HCT116 (cell line): ENCODE measurements around the gene RAPGEF1. TPM values are rescaled to one million over a fixed set of nuclear protein-coding genes. Genes with fewer than 3 reads are reported as not detected.

Experiments used
- ATAC-seq: fragments of 200-7000 bp; cut with Tn5 transposase; 2 replicates; pipeline ENCODE4 v1.9.1; 2020; ENCODE audit warnings: mild to moderate bottlenecking, moderate library complexity
- BruUV-seq: library from RNA; stranded (reverse); fragments of 400-500 nt; replicated peaks from 2 replicates; lab custom pipeline; 2021; lab: Mats Ljungman, UMichigan
- CTCF ChIA-PET: fragments of 300-600 bp; sonication (Branson Sonifier 250); formaldehyde crosslinking; loops from one replicate; lab custom pipeline; 2021; ENCODE audit warnings: antibody characterized with exemption; lab: Charles Lee
- POLR2A ChIA-PET: fragments of 300-600, 350-600 bp; sonication (Branson Sonifier 250); formaldehyde crosslinking; loops from one replicate; lab custom pipeline; 2021; ENCODE audit warnings: antibody characterized with exemption; lab: Charles Lee
- RAD21 ChIA-PET, 2 experiments: fragments of 300-600 bp; sonication (Branson Sonifier 250); formaldehyde crosslinking; loops; one replicate each; lab custom pipeline; 2023; ENCODE audit warnings: low total read pairs in 2 of 2; ENCODE audit not compliant: uncharacterized antibody in 2 of 2, unreplicated experiment in 2 of 2, low non-redundant PET in 1 of 2; lab: Charles Lee
- DNase-seq: peaks from one replicate; pipeline ENCODE4 v3.0.0-alpha.2; 2010; ENCODE audit warnings: low read depth, low spot score
- H2AFZ ChIP-seq: fragments of 200-600 bp; shearing (Covaris generic), sonication (generic); 2 replicates; pipeline ENCODE4 v1.6.1; 2017; ENCODE audit warnings: low read depth, mixed run types, mixed read lengths, antibody characterized with exemption, low read length; ENCODE audit not compliant: poor library complexity, severe bottlenecking
- H3K27ac ChIP-seq: 2 replicates; pipeline ENCODE4 v1.5.1; 2012; ENCODE audit warnings: low read depth, low read length
- H3K27me3 ChIP-seq: fragments of 200-600 bp; sonication (generic); 2 replicates; pipeline ENCODE4 v1.6.1; 2016; ENCODE audit warnings: mixed run types, low read length, mixed read lengths; ENCODE audit not compliant: insufficient read depth
- H3K36me3 ChIP-seq, 2 experiments: fragments of 200-500 bp in 1 of 2; fragments of 200-600 bp in 1 of 2; sonication (Bioruptor generic) in 1 of 2; sonication (generic) in 1 of 2; 2 replicates each; pipeline versions ENCODE4 v1.5.1 to v1.6.1; 2014 to 2016; ENCODE audit warnings: low read length in 2 of 2, inconsistent platforms in 1 of 2, mixed read lengths in 1 of 2, mixed run types in 1 of 2; ENCODE audit not compliant: insufficient read depth in 2 of 2, control insufficient read depth in 1 of 2
- H3K4me1 ChIP-seq, 2 experiments: fragments of 200-600 bp in 1 of 2; sonication (generic) in 1 of 2; 2 replicates each; pipeline versions ENCODE4 v1.5.1 to v1.6.1; 2012 to 2017; ENCODE audit warnings: low read length in 2 of 2, inconsistent platforms in 1 of 2, mild to moderate bottlenecking in 1 of 2, mixed read lengths in 1 of 2, mixed run types in 1 of 2, moderate library complexity in 1 of 2; ENCODE audit not compliant: insufficient read depth in 2 of 2, control insufficient read depth in 1 of 2
- H3K4me2 ChIP-seq: fragments of 200-600 bp; sonication (generic); 2 replicates; pipeline ENCODE4 v1.6.1; 2017; ENCODE audit warnings: mixed run types, low read length, mixed read lengths
- H3K4me3 ChIP-seq, 2 experiments: fragments of 200-600 bp in 1 of 2; sonication (generic) in 1 of 2; replicated peaks in 1 of 2; 2 replicates each; pipeline ENCODE4 v1.5.1; 2011 to 2016; ENCODE audit warnings: low read length in 2 of 2, control low read depth in 1 of 2, low read depth in 1 of 2, mild to moderate bottlenecking in 1 of 2, mixed read lengths in 1 of 2, mixed run types in 1 of 2
- H3K79me2 ChIP-seq: fragments of 200-600 bp; sonication (generic); 2 replicates; pipeline ENCODE4 v1.6.1; 2017; ENCODE audit warnings: mild to moderate bottlenecking, mixed run types, low read length, moderate library complexity, mixed read lengths; ENCODE audit not compliant: insufficient read depth
- H3K9ac ChIP-seq: fragments of 200-600 bp; sonication (generic); 2 replicates; pipeline ENCODE4 v1.6.1; 2016; ENCODE audit warnings: low read length, mixed read lengths
- H3K9me2 ChIP-seq: fragments of 200-600 bp; sonication (generic), shearing (Covaris generic); 2 replicates; pipeline ENCODE4 v1.6.1; 2017; ENCODE audit warnings: mixed run types, mild to moderate bottlenecking, moderate library complexity; ENCODE audit not compliant: insufficient read depth
- H3K9me3 ChIP-seq, 2 experiments: fragments of 200-500 bp in 1 of 2; fragments of 200-600 bp in 1 of 2; sonication (Bioruptor generic) in 1 of 2; sonication (generic) in 1 of 2; 2 replicates each; pipeline ENCODE4 v1.6.1; 2014 to 2017; ENCODE audit warnings: low read length in 2 of 2, mixed read lengths in 2 of 2, inconsistent platforms in 1 of 2, low read depth in 1 of 2, mild to moderate bottlenecking in 1 of 2, mixed run types in 1 of 2, moderate library complexity in 1 of 2; ENCODE audit not compliant: control insufficient read depth in 1 of 2, insufficient read depth in 1 of 2
- H4K20me1 ChIP-seq: fragments of 200-600 bp; sonication (generic), shearing (Covaris generic); 2 replicates; pipeline ENCODE4 v1.6.1; 2017; ENCODE audit warnings: mixed run types, mild to moderate bottlenecking, moderate library complexity; ENCODE audit not compliant: insufficient read depth
- ATF3 ChIP-seq: IDR thresholded peaks from 2 replicates; pipeline ENCODE4 v1.6.1; 2012
- EGR1 ChIP-seq: IDR thresholded peaks from 2 replicates; pipeline ENCODE4 v1.6.1; 2012; ENCODE audit warnings: low read depth
- ELF1 ChIP-seq: IDR thresholded peaks from 2 replicates; pipeline ENCODE4 v1.6.1; 2012; ENCODE audit warnings: low read depth, borderline replicate concordance
- EZH2phosphoT487 ChIP-seq: fragments of 200-600 bp; IDR thresholded peaks from 2 replicates; pipeline ENCODE4 v1.6.1; 2018; ENCODE audit warnings: antibody characterized with exemption, borderline replicate concordance
- JUND ChIP-seq: IDR thresholded peaks from 2 replicates; pipeline ENCODE4 v1.6.1; 2012
- REST ChIP-seq: IDR thresholded peaks from 2 replicates; pipeline ENCODE4 v1.6.1; 2012; ENCODE audit warnings: low read depth
- ZBTB33 ChIP-seq: IDR thresholded peaks from 2 replicates; pipeline ENCODE4 v1.6.1; 2011; ENCODE audit warnings: mild to moderate bottlenecking, low read length, moderate library complexity; ENCODE audit not compliant: insufficient replicate concordance; ENCODE audit errors: extremely low read depth
- intact Hi-C: fragments of 100-400 bp; cut with micrococcal nuclease; formaldehyde crosslinking; loops from 2 replicates; pipeline ENCODE4 v1.10.0; 2022
- total RNA-seq: library from RNA; stranded (reverse); gene quantifications from one replicate; pipeline ENCODE4 v1.2.1, GENCODE V29; 2021; ENCODE audit not compliant: unreplicated experiment

RAPGEF1 gene
- total RNA-seq, 1 experiment from 2014 or later = 43.0 TPM

- H3K27ac ChIP-seq = peak overlapping the region; percentile 3; the same call in 1 of the 2 replicates
- peak overlapping the region; percentile 47 for H3K4me2 ChIP-seq
- intact Hi-C loops = no loop called here
- H3K36me3 ChIP-seq = no peaks in the 10 kb centered on the region
- no peak for TF ChIP-seq JUND
- TF ChIP-seq EGR1 = no peak
- DNase-seq (no peak), ATAC-seq (peak; percentile 20; the same call in 1 of the 2 replicates)
- no peaks in the 10 kb centered on the region for H3K9me2 ChIP-seq
- peaks cover 15 to 35% of the 10 kb centered on the region in 2 experiments for H3K4me1 ChIP-seq
- no peak overlapping the region for H3K9ac ChIP-seq
- ChIA-PET RAD21 (no interaction called here), POLR2A (no interaction called here), CTCF (no interaction called here)
- BruUV-seq = no TSS peak
- H4K20me1 ChIP-seq = no peaks in the 10 kb centered on the region
- no peak overlapping the region for H3K4me3 ChIP-seq
- no peaks in the 10 kb centered on the region for H3K27me3 ChIP-seq
- no peaks in the 10 kb centered on the region for H3K9me3 ChIP-seq
- no peak overlapping the region for H2AFZ ChIP-seq
- H3K79me2 ChIP-seq = peaks cover 11% of the 10 kb centered on the region
These were observed 70.4 kb downstream of the RAPGEF1 start for GRCh38 chr9:131669269-131670157.

- ChIA-PET POLR2A (interaction anchor here (0.9 kb wide), 1 partner anchor 10 kb away, joined by 4 read pairs; no protein-coding TSS in a partner anchor), RAD21 (no interaction called here), CTCF (no interaction called here)
- intact Hi-C loops = no loop called here
- DNase-seq (no peak), ATAC-seq (peak; percentile 59)
- no peaks in the 10 kb centered on the region for H4K20me1 ChIP-seq
- no TSS peak for BruUV-seq
- H3K4me1 ChIP-seq = peaks cover 15 to 33% of the 10 kb centered on the region in 2 experiments
- H3K27ac ChIP-seq = peak overlapping the region; percentile 3
- H3K9me2 ChIP-seq = no peaks in the 10 kb centered on the region
- peak overlapping the region; percentile 47 for H3K4me2 ChIP-seq
- TF ChIP-seq REST (no peak), EZH2phosphoT487 (no peak), ELF1 (no peak), ZBTB33 (no peak), JUND (no peak), ATF3 (no peak)
- H3K9me3 ChIP-seq = no peaks in the 10 kb centered on the region
- peaks cover 11% of the 10 kb centered on the region for H3K79me2 ChIP-seq
- H2AFZ ChIP-seq = no peak overlapping the region
- no peak overlapping the region for H3K9ac ChIP-seq
- H3K36me3 ChIP-seq = no peaks in the 10 kb centered on the region
- H3K27me3 ChIP-seq = no peaks in the 10 kb centered on the region
- no peak overlapping the region for H3K4me3 ChIP-seq
These were observed 71.2 kb downstream of the RAPGEF1 start for GRCh38 chr9:131668439-131669268.
